Activated T-helper 1 cell treated with Interleukin-2 at 50 U/mL for 16 hours (primary cell): Measurements from ENCODE around the gene KRTAP10-10.
"Not testable (repeated sequence)": the region's sequence is repeated elsewhere in the genome, so short reads cannot be mapped to it uniquely, and the experiment has no call there.

Source experiments
- DNase-seq: peaks from one replicate; pipeline ENCODE4 v3.0.0-alpha.2; 2020; ENCODE audit warnings: low read depth

KRTAP10-10 gene

GRCh38 chr21:44626673-44627143 lies 10.4 kb upstream of the KRTAP10-10 start, which contains the start of gene KRTAP10-9:
Gene KRTAP10-9 (plus strand): TSS chr21:44627093. CDS start chr21:44627172, 79 bp downstream.
- DNase-seq = no peak

- DNase-seq = not testable (repeated sequence)
Observed at GRCh38 chr21:44627181-44627822, 9.9 kb upstream of the KRTAP10-10 start.

GRCh38 chr21:44627831-44628233 lies 9.3 kb upstream of the KRTAP10-10 start:
- DNase-seq = not testable (repeated sequence)

- DNase-seq = no peak
Observed at GRCh38 chr21:44628707-44629391, 8.3 kb upstream of the KRTAP10-10 start.

- no peak for DNase-seq
Observed at GRCh38 chr21:44630440-44630839, 6.7 kb upstream of the KRTAP10-10 start.

- DNase-seq = no peak
Observed at GRCh38 chr21:44632067-44632466, 5.1 kb upstream of the KRTAP10-10 start.

- no peak for DNase-seq
Observed at GRCh38 chr21:44636209-44637017, 743 bp upstream of the KRTAP10-10 start.

GRCh38 chr21:44637851-44638348 lies 744 bp downstream of the KRTAP10-10 start:
- DNase-seq = not testable (repeated sequence)

- DNase-seq = not testable (repeated sequence)
Observed at GRCh38 chr21:44638506-44639330, 1.6 kb downstream of the KRTAP10-10 start.

GRCh38 chr21:44639331-44639655 lies 2.1 kb downstream of the KRTAP10-10 start:
- no peak for DNase-seq

- DNase-seq = no peak
Observed at GRCh38 chr21:44640761-44641160, 3.6 kb downstream of the KRTAP10-10 start.

- DNase-seq = no peak
Observed at GRCh38 chr21:44643741-44644310, 6.7 kb downstream of the KRTAP10-10 start.

GRCh38 chr21:44644878-44645277 lies 7.7 kb downstream of the KRTAP10-10 start:
- no peak for DNase-seq

GRCh38 chr21:44646366-44647221 lies 9.4 kb downstream of the KRTAP10-10 start, which contains the start of gene KRTAP10-11:
Gene KRTAP10-11 (plus strand): TSS chr21:44646414. CDS start chr21:44646459, 45 bp downstream.
- DNase-seq = not testable (repeated sequence)

GRCh38 chr21:44647222-44647552 lies 10.0 kb downstream of the KRTAP10-10 start:
- DNase-seq = no peak

- no peak for DNase-seq
Observed at GRCh38 chr21:44648557-44649311, 11.6 kb downstream of the KRTAP10-10 start.

- DNase-seq = no peak
Observed at GRCh38 chr21:44649521-44650100, 12.5 kb downstream of the KRTAP10-10 start.

GRCh38 chr21:44650265-44650972 lies 13.3 kb downstream of the KRTAP10-10 start:
- no peak for DNase-seq
